Measurements from ENCODE around the gene APRT.

APRT gene

GRCh38 chr16:88843256-88843655 is 31.5 kb upstream of the APRT start:
- H3K4me3 ChIP-seq (replicated peaks; ENCODE audit: insufficient read depth, low read length), result no peak overlapping the region
- H3K27ac ChIP-seq (replicated peaks), result no peak overlapping the region
- DNase-seq (ENCODE audit: low read depth in 1 of 2, low spot score in 1 of 2), result no peak
- no peaks in the 10 kb centered on the region for H3K27me3 ChIP-seq (ENCODE audit: insufficient read depth, poor library complexity, severe bottlenecking)
- TF ChIP-seq REST (IDR thresholded peaks at IDR 0.05; ENCODE audit: insufficient replicate concordance, low read depth) (no peak), SPI1 (IDR thresholded peaks at IDR 0.05; ENCODE audit: borderline replicate concordance, low read depth) (no peak)

- no peak for DNase-seq (ENCODE audit: low read depth in 1 of 2, low spot score in 1 of 2)
- H3K27ac ChIP-seq (replicated peaks), result no peak overlapping the region
- H3K4me3 ChIP-seq (replicated peaks; ENCODE audit: insufficient read depth, low read length), result no peak overlapping the region
- no peak for TF ChIP-seq SPI1 (IDR thresholded peaks at IDR 0.05; ENCODE audit: borderline replicate concordance, low read depth)
- no peak for TF ChIP-seq GABPA (IDR thresholded peaks at IDR 0.05; ENCODE audit: low read depth)
- TF ChIP-seq POLR2AphosphoS5 (IDR thresholded peaks at IDR 0.05; ENCODE audit: low read depth), result no peak
- TF ChIP-seq, protein P1, sequence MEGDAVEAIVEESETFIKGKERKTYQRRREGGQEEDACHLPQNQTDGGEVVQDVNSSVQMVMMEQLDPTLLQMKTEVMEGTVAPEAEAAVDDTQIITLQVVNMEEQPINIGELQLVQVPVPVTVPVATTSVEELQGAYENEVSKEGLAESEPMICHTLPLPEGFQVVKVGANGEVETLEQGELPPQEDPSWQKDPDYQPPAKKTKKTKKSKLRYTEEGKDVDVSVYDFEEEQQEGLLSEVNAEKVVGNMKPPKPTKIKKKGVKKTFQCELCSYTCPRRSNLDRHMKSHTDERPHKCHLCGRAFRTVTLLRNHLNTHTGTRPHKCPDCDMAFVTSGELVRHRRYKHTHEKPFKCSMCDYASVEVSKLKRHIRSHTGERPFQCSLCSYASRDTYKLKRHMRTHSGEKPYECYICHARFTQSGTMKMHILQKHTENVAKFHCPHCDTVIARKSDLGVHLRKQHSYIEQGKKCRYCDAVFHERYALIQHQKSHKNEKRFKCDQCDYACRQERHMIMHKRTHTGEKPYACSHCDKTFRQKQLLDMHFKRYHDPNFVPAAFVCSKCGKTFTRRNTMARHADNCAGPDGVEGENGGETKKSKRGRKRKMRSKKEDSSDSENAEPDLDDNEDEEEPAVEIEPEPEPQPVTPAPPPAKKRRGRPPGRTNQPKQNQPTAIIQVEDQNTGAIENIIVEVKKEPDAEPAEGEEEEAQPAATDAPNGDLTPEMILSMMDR (IDR thresholded peaks at IDR 0.05; ENCODE audit: insufficient read depth, low read length), result no peak
- TF ChIP-seq REST (IDR thresholded peaks at IDR 0.05; ENCODE audit: insufficient replicate concordance, low read depth), result no peak
- H3K27me3 ChIP-seq (ENCODE audit: insufficient read depth, poor library complexity, severe bottlenecking), result no peaks in the 10 kb centered on the region
Measured at GRCh38 chr16:88842806-88843205, 31.1 kb upstream of the APRT start.

- Histone ChIP-seq H3K27me3 (ENCODE audit: insufficient read depth, poor library complexity, severe bottlenecking) (no peaks in the 10 kb centered on the region), H3K27ac (replicated peaks) (no peak overlapping the region), H3K4me3 (replicated peaks; ENCODE audit: insufficient read depth, low read length) (no peak overlapping the region)
- TF ChIP-seq REST (IDR thresholded peaks at IDR 0.05; ENCODE audit: insufficient replicate concordance, low read depth) (no peak), POLR2AphosphoS5 (IDR thresholded peaks at IDR 0.05; ENCODE audit: low read depth) (no peak), GABPA (IDR thresholded peaks at IDR 0.05; ENCODE audit: low read depth) (no peak), SPI1 (IDR thresholded peaks at IDR 0.05; ENCODE audit: borderline replicate concordance, low read depth) (no peak)
- TF ChIP-seq, protein P1 (IDR thresholded peaks at IDR 0.05; ENCODE audit: insufficient read depth, low read length), result no peak
- no peak for DNase-seq (ENCODE audit: low read depth in 1 of 2, low spot score in 1 of 2)
Measured at GRCh38 chr16:88842308-88842756, 30.6 kb upstream of the APRT start.
